H9 (cell line): ENCODE results near the gene PLA2G2F. TPM values are rescaled to one million over a fixed set of nuclear protein-coding genes. Genes with fewer than 3 reads are reported as not detected.

ENCODE experiments used
- DNase-seq: peaks from one replicate; pipeline ENCODE4 v3.0.0-alpha.2; 2017
- H2AFZ ChIP-seq: one replicate; pipeline ENCODE4 v1.6.1; 2013; ENCODE audit warnings: mild to moderate bottlenecking, low read length, control low read depth, moderate library complexity
- H2AK5ac ChIP-seq: 2 replicates; pipeline ENCODE4 v1.6.1; 2013; ENCODE audit warnings: low read length, control low read depth, mixed read lengths; ENCODE audit not compliant: insufficient read length
- H2BK120ac ChIP-seq: one replicate; pipeline ENCODE4 v1.6.1; 2013; ENCODE audit warnings: low read depth, mild to moderate bottlenecking, low read length, control low read depth, inconsistent platforms; ENCODE audit not compliant: poor library complexity, severe bottlenecking
- H2BK12ac ChIP-seq: 2 replicates; pipeline ENCODE4 v1.6.1; 2013; ENCODE audit warnings: low read length, control low read depth, mixed read lengths, low read depth; ENCODE audit not compliant: insufficient read length
- H2BK15ac ChIP-seq: 2 replicates; pipeline ENCODE4 v1.6.1; 2013; ENCODE audit warnings: low read depth, low read length, control low read depth
- H2BK20ac ChIP-seq: one replicate; pipeline ENCODE4 v1.6.1; 2013; ENCODE audit warnings: low read depth, mild to moderate bottlenecking, low read length, control low read depth, inconsistent platforms; ENCODE audit not compliant: poor library complexity, severe bottlenecking
- H2BK5ac ChIP-seq: 2 replicates; pipeline ENCODE4 v1.6.1; 2013; ENCODE audit warnings: low read length, control low read depth, mixed read lengths; ENCODE audit not compliant: insufficient read length
- H3K14ac ChIP-seq: 2 replicates; pipeline ENCODE4 v1.6.1; 2013; ENCODE audit warnings: low read length, control low read depth; ENCODE audit not compliant: insufficient read depth
- H3K18ac ChIP-seq: 2 replicates; pipeline ENCODE4 v1.6.1; 2013; ENCODE audit warnings: low read depth, mild to moderate bottlenecking, mixed read lengths, low read length, control low read depth; ENCODE audit not compliant: insufficient read length
- H3K23ac ChIP-seq: 2 replicates; pipeline ENCODE4 v1.6.1; 2013; ENCODE audit warnings: low read length, control low read depth, mixed read lengths, low read depth; ENCODE audit not compliant: insufficient read length
- H3K23me2 ChIP-seq: 2 replicates; pipeline ENCODE4 v1.6.1; 2013; ENCODE audit warnings: low read depth, mild to moderate bottlenecking, mixed read lengths, low read length, control low read depth; ENCODE audit not compliant: insufficient read length, poor library complexity, severe bottlenecking
- H3K27ac ChIP-seq: 2 replicates; pipeline ENCODE4 v1.5.1; 2013; ENCODE audit warnings: low read length, control low read depth, mixed read lengths, low read depth; ENCODE audit not compliant: insufficient read length
- H3K27me3 ChIP-seq: 2 replicates; pipeline ENCODE4 v1.6.1; 2013; ENCODE audit warnings: low read length, control low read depth, inconsistent platforms; ENCODE audit not compliant: insufficient read depth
- H3K4ac ChIP-seq: 2 replicates; pipeline ENCODE4 v1.6.1; 2013; ENCODE audit warnings: low read depth, mild to moderate bottlenecking, control low read depth, inconsistent platforms, low read length, moderate library complexity
- H3K4me1 ChIP-seq: 2 replicates; pipeline ENCODE4 v1.6.1; 2013; ENCODE audit warnings: low read length, control low read depth, inconsistent platforms; ENCODE audit not compliant: insufficient read depth
- H3K4me2 ChIP-seq: 2 replicates; pipeline ENCODE4 v1.6.1; 2013; ENCODE audit warnings: low read length, control low read depth, mixed read lengths; ENCODE audit not compliant: insufficient read length, insufficient read depth
- H3K56ac ChIP-seq: 2 replicates; pipeline ENCODE4 v1.6.1; 2013; ENCODE audit warnings: low read depth, mild to moderate bottlenecking, mixed read lengths, low read length, control low read depth; ENCODE audit not compliant: insufficient read length
- H3K79me1 ChIP-seq: 2 replicates; pipeline ENCODE4 v1.6.1; 2013; ENCODE audit warnings: low read depth, mild to moderate bottlenecking, moderate library complexity, low read length, control low read depth, inconsistent platforms; ENCODE audit not compliant: insufficient read depth, poor library complexity, severe bottlenecking
- H3K79me2 ChIP-seq: 2 replicates; pipeline ENCODE4 v1.6.1; 2013; ENCODE audit warnings: low read length, control low read depth, inconsistent platforms; ENCODE audit not compliant: insufficient read depth
- H3K9ac ChIP-seq: 2 replicates; pipeline ENCODE4 v1.6.1; 2013; ENCODE audit warnings: low read length, control low read depth, mixed read lengths; ENCODE audit not compliant: insufficient read length; ENCODE audit errors: extremely low read depth
- H3K9me3 ChIP-seq: one replicate; pipeline ENCODE4 v1.6.1; 2013; ENCODE audit warnings: low read depth, low read length, inconsistent platforms; ENCODE audit not compliant: control insufficient read depth
- H3T11ph ChIP-seq: one replicate; pipeline ENCODE4 v1.6.1; 2013; ENCODE audit warnings: mild to moderate bottlenecking, low read length, control low read depth, inconsistent platforms
- H4K20me1 ChIP-seq: one replicate; pipeline ENCODE4 v1.6.1; 2013; ENCODE audit not compliant: control insufficient read depth, insufficient read length, insufficient read depth
- H4K5ac ChIP-seq: 2 replicates; pipeline ENCODE4 v1.6.1; 2013; ENCODE audit warnings: low read depth, mild to moderate bottlenecking, mixed read lengths, low read length, control low read depth; ENCODE audit not compliant: insufficient read length
- H4K8ac ChIP-seq: replicated peaks from 2 replicates; pipeline ENCODE4 v1.6.1; 2013; ENCODE audit warnings: low read length, control low read depth, mixed read lengths, low read depth; ENCODE audit not compliant: insufficient read length
- H4K91ac ChIP-seq: 2 replicates; pipeline ENCODE4 v1.6.1; 2013; ENCODE audit warnings: low read depth, mild to moderate bottlenecking, moderate library complexity, mixed read lengths, low read length, control low read depth; ENCODE audit not compliant: insufficient read length
- H3K27ac Mint-ChIP-seq, 3 experiments: 2 replicates in 2 of 3; 3 replicates in 1 of 3; pipeline ENCODE4 v1.8.0; 2020 to 2021; ENCODE audit warnings: mixed read lengths in 3 of 3, mild to moderate bottlenecking in 1 of 3, moderate library complexity in 1 of 3
- H3K27me3 Mint-ChIP-seq: 2 replicates; pipeline ENCODE4 v1.8.0; 2021; ENCODE audit warnings: low read depth, mild to moderate bottlenecking, moderate library complexity, mixed read lengths
- H3K36me3 Mint-ChIP-seq, 3 experiments: 2 replicates in 2 of 3; 3 replicates in 1 of 3; pipeline ENCODE4 v1.8.0; 2020 to 2021; ENCODE audit warnings: low read depth in 3 of 3, mixed read lengths in 3 of 3; ENCODE audit not compliant: insufficient read depth in 1 of 3
- H3K4me1 Mint-ChIP-seq, 2 experiments: 2 replicates each; pipeline ENCODE4 v1.8.0; 2020; ENCODE audit warnings: mixed read lengths in 2 of 2
- H3K4me3 Mint-ChIP-seq, 2 experiments: 2 replicates in 1 of 2; 3 replicates in 1 of 2; pipeline ENCODE4 v1.8.0; 2020 to 2021; ENCODE audit warnings: mild to moderate bottlenecking in 2 of 2, mixed read lengths in 2 of 2, moderate library complexity in 1 of 2
- H3K9me3 Mint-ChIP-seq, 2 experiments: 2 replicates in 1 of 2; 3 replicates in 1 of 2; pipeline ENCODE4 v1.8.0; 2020; ENCODE audit warnings: mild to moderate bottlenecking in 2 of 2, mixed read lengths in 2 of 2, moderate library complexity in 1 of 2
- CTCF ChIP-seq: fragments of 200-600 bp; sonication (generic); conservative IDR thresholded peaks from 3 replicates; pipeline ENCODE4 v1.8.0; 2021; ENCODE audit warnings: antibody characterized with exemption, mild to moderate bottlenecking
- whole genome bisulfite sequencing: extraction: QIAGEN DNeasy Blood & Tissue Kit; methylation state at CpG from one replicate; pipeline ENCODE4 v1.1.7; 2013; ENCODE audit warnings: missing lambda C conversion rate, low lambda C conversion rate, mixed read lengths; ENCODE audit not compliant: insufficient read length; ENCODE audit errors: extremely low coverage; 5-methylcytosine and 5-hydroxymethylcytosine counted together
- total RNA-seq: library from RNA; stranded (reverse); gene quantifications from 2 replicates; pipeline ENCODE4 v1.2.1, GENCODE V29; 2021

Gene PLA2G2F
- total RNA-seq, 1 experiment from 2014 or later = not detected

DNA sequence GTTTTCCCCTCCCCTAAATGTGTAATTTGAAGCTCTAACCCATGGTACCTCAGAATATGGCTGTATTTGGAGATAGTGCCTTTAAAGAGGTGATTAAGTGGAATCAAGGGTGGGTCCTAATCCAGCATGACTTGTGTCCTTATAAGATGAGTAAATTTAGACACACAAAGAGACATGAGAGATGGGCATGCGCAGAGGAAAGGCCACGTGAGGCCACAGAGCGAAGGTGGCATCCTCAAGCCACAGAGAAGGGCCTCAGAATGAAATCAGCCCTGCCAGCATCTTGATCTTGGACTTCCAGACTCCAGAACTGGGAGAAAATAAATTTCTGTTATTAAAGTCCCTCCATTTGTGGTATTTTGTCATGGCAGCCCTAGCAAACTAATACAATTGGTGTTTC, 2.9 kb upstream of the PLA2G2F start:
- H4K91ac ChIP-seq = no peak overlapping the region
- H3K4me3 Mint-ChIP-seq = no peak overlapping the region
- H3K36me3 Mint-ChIP-seq = no peaks in the 10 kb centered on the region
- H3K23me2 ChIP-seq = no peaks in the 10 kb centered on the region
- no peaks in the 10 kb centered on the region for H3K79me2 ChIP-seq
- H2BK20ac ChIP-seq = no peak overlapping the region
- H3K4me1 ChIP-seq = no peaks in the 10 kb centered on the region
- H3K4me2 ChIP-seq = no peak overlapping the region
- no peak overlapping the region for H2BK12ac ChIP-seq
- no peak for DNase-seq
- H3K9ac ChIP-seq = no peak overlapping the region
- no peaks in the 10 kb centered on the region for H3K4me1 Mint-ChIP-seq
- no peaks in the 10 kb centered on the region for H3K79me1 ChIP-seq
- H3K23ac ChIP-seq = no peak overlapping the region
- H2AK5ac ChIP-seq = no peak overlapping the region
- no peak overlapping the region for H2BK15ac ChIP-seq
- H3K4ac ChIP-seq = no peak overlapping the region
- H2BK5ac ChIP-seq = no peak overlapping the region
- no CpG with 5 or more reads among the region's 3 CpGs for WGBS
- no peak overlapping the region for H3K27ac Mint-ChIP-seq
- no peaks in the 10 kb centered on the region for H3K27me3 ChIP-seq
- no peak overlapping the region for H2AFZ ChIP-seq
- H3K27ac ChIP-seq = no peak overlapping the region
- peaks cover 2% of the 10 kb centered on the region in 2 experiments; a peak in 1 of 5 replicates for H3K9me3 Mint-ChIP-seq
- H4K5ac ChIP-seq = no peak overlapping the region
- no peak overlapping the region for H3K18ac ChIP-seq
- no peaks in the 10 kb centered on the region for H4K20me1 ChIP-seq
- no peaks in the 10 kb centered on the region for H3K9me3 ChIP-seq
- no peak overlapping the region for H4K8ac ChIP-seq
- no peak overlapping the region for H3T11ph ChIP-seq
- no peak overlapping the region for H3K14ac ChIP-seq
- H2BK120ac ChIP-seq = no peak overlapping the region
- TF ChIP-seq CTCF = no peak
- peaks cover 5% of the 10 kb centered on the region for H3K27me3 Mint-ChIP-seq
- no peak overlapping the region for H3K56ac ChIP-seq
